ENCODE results near the gene PDE3A.
"Not testable (repeated sequence)": the region's sequence is repeated elsewhere in the genome, so short reads cannot be mapped to it uniquely, and the experiment has no call there.

PDE3A gene

GRCh38 chr12:20601668-20602280 lies 233.4 kb downstream of the PDE3A start:
- peak; percentile 4 to 51 for DNase-seq (ENCODE audit: low read depth in 1 of 2, low spot score in 1 of 2)
- TF ChIP-seq JUND (IDR thresholded peaks at IDR 0.05; ENCODE audit: low read depth), result no peak
- in situ Hi-C loops (cut with HindIII; ENCODE audit: low pct_unique_long_range_greater_than_20kb, low sequenced_read_pairs), result no loop called here

GRCh38 chr12:20602641-20603391 lies 234.5 kb downstream of the PDE3A start:
- TF ChIP-seq JUND (IDR thresholded peaks at IDR 0.05; ENCODE audit: low read depth), result no peak
- no peak for DNase-seq (ENCODE audit: low read depth in 1 of 2, low spot score in 1 of 2)
- in situ Hi-C loops (cut with HindIII; ENCODE audit: low pct_unique_long_range_greater_than_20kb, low sequenced_read_pairs), result no loop called here

DNA sequence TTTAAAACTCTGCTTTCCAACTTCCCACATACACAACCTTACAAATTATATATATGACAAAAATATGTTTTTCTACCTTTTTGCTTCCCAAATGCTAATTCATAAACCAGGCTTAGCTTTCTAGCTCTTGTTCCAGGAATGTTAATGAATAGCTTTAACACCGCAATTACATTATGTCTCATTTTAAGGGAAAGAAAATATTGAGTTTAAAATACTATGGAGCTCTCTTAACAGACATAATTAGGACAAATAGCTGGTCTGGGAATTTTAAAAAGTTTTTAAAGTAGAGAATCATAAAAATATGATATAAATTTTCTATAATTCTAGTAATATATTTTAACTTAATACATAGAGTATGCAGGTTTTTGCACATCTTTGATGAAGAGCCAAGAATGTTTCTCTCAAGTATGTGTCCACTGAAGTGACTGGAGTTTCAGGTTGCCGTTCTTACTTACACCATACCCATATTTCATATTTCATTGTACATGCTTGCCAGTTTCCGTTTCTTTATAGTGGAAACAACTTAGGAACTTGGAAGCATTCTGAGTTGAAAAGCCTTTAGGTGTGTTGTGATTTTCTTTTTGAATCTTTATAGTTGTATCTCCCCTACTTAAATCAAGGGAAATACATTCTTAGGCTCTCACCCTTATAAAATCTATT lies 236.2 kb downstream of the PDE3A start:
- TF ChIP-seq JUND (IDR thresholded peaks at IDR 0.05; ENCODE audit: low read depth), result no peak
- in situ Hi-C loops (cut with HindIII; ENCODE audit: low pct_unique_long_range_greater_than_20kb, low sequenced_read_pairs), result no loop called here
- DNase-seq (ENCODE audit: low read depth in 1 of 2, low spot score in 1 of 2), result no peak

- in situ Hi-C loops (cut with HindIII; ENCODE audit: low pct_unique_long_range_greater_than_20kb, low sequenced_read_pairs); DNase-seq (ENCODE audit: low read depth in 1 of 2, low spot score in 1 of 2): not testable (repeated sequence)
Measured at GRCh38 chr12:20615020-20615419, 246.7 kb downstream of the PDE3A start.

GRCh38 chr12:20616093-20616492 lies 247.8 kb downstream of the PDE3A start:
- no peak for TF ChIP-seq JUND (IDR thresholded peaks at IDR 0.05; ENCODE audit: low read depth)
- in situ Hi-C loops (cut with HindIII; ENCODE audit: low pct_unique_long_range_greater_than_20kb, low sequenced_read_pairs), result no loop called here
- DNase-seq (ENCODE audit: low read depth in 1 of 2, low spot score in 1 of 2), result no peak

GRCh38 chr12:20620261-20620660 lies 251.9 kb downstream of the PDE3A start:
- TF ChIP-seq JUND (IDR thresholded peaks at IDR 0.05; ENCODE audit: low read depth), result no peak
- in situ Hi-C loops (cut with HindIII; ENCODE audit: low pct_unique_long_range_greater_than_20kb, low sequenced_read_pairs), result no loop called here
- no peak for DNase-seq (ENCODE audit: low read depth in 1 of 2, low spot score in 1 of 2)

DNA sequence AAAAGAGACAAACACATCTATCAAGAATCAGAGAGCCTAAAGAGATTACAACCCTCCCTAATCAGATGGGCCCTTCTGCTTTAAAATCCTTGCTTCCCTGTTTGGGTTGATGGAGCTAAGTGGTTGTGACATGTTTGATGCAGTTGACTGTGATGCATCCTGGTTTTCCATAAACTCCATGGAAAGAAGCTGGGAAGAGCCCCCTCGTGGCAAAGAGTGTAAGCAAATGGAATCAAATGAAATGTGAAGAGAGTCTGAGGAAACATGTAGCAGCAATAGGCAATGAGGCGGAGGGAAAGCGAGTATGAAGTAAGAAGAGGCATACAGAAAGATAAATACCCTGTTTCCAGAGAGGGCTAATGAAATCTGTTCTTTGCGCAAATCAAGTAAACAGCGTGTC lies 256.4 kb downstream of the PDE3A start:
- in situ Hi-C loops (cut with HindIII; ENCODE audit: low pct_unique_long_range_greater_than_20kb, low sequenced_read_pairs), result no loop called here
- TF ChIP-seq JUND (IDR thresholded peaks at IDR 0.05; ENCODE audit: low read depth), result no peak
- DNase-seq (ENCODE audit: low read depth in 1 of 2, low spot score in 1 of 2), result peak in 1 of 2 experiments; percentile 53

DNA sequence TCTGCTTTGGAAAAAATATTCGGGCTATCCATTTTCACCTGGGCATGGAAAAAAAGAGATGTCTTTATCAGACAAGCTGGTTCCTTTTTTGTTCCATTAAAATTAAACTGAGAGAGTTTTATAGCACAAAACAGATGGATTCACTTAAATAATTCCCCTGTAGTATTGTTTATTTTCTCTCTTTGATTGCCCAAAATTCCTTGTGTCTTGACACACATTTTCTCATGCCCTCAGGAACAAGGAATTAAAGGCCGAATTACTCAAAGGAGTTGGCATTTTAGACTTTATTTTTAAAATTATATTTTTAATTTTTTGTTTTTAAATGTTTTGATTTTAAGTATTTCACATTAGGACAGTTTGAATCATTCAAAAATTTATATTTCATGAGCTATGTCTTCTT lies 257.2 kb downstream of the PDE3A start:
- in situ Hi-C loops (cut with HindIII; ENCODE audit: low pct_unique_long_range_greater_than_20kb, low sequenced_read_pairs), result no loop called here

GRCh38 chr12:20627001-20627588 lies 258.8 kb downstream of the PDE3A start:
- in situ Hi-C loops (cut with HindIII; ENCODE audit: low pct_unique_long_range_greater_than_20kb, low sequenced_read_pairs), result no loop called here
- DNase-seq (ENCODE audit: low read depth in 1 of 2, low spot score in 1 of 2), result no peak

More for the DNA sequence above, 257.2 kb downstream of the PDE3A start:
- no peak for DNase-seq (ENCODE audit: low read depth in 1 of 2, low spot score in 1 of 2)
- TF ChIP-seq JUND (IDR thresholded peaks at IDR 0.05; ENCODE audit: low read depth), result no peak

DNA sequence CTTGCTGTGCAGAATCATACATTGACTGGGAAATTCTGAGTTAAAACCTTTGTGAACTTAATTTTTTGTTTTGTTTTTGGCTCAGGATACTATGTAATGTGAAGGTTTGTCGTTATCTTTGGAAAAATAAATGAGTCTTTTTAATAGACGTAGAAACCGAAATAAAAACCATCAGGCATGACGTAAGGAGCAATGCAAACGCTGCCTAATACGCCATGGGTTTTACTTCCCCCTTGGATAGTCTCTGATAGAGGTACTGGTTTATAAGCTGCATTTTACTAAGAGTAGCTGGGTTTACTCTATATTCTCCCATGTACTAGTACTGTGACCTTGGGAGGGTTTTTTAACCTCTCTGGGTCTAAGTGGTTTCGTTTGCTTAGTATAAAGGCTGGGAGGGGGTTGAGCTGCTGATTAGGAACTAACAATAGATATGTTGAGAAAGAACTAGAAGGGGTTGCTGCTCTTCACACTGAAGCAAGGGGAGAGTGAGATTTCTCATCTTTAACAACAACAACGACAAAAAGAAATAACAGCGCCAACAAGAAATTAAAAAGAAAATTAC lies 260.0 kb downstream of the PDE3A start:
- DNase-seq (ENCODE audit: low read depth in 1 of 2, low spot score in 1 of 2), result no peak
- TF ChIP-seq JUND (IDR thresholded peaks at IDR 0.05; ENCODE audit: low read depth), result no peak
- in situ Hi-C loops (cut with HindIII; ENCODE audit: low pct_unique_long_range_greater_than_20kb, low sequenced_read_pairs), result no loop called here

More at GRCh38 chr12:20627001-20627588, 258.8 kb downstream of the PDE3A start:
- no peak for TF ChIP-seq JUND (IDR thresholded peaks at IDR 0.05; ENCODE audit: low read depth)

GRCh38 chr12:20628999-20629398 lies 260.7 kb downstream of the PDE3A start:
- no peak for TF ChIP-seq JUND (IDR thresholded peaks at IDR 0.05; ENCODE audit: low read depth)
- in situ Hi-C loops (cut with HindIII; ENCODE audit: low pct_unique_long_range_greater_than_20kb, low sequenced_read_pairs), result no loop called here
- DNase-seq (ENCODE audit: low read depth in 1 of 2, low spot score in 1 of 2), result no peak

DNA sequence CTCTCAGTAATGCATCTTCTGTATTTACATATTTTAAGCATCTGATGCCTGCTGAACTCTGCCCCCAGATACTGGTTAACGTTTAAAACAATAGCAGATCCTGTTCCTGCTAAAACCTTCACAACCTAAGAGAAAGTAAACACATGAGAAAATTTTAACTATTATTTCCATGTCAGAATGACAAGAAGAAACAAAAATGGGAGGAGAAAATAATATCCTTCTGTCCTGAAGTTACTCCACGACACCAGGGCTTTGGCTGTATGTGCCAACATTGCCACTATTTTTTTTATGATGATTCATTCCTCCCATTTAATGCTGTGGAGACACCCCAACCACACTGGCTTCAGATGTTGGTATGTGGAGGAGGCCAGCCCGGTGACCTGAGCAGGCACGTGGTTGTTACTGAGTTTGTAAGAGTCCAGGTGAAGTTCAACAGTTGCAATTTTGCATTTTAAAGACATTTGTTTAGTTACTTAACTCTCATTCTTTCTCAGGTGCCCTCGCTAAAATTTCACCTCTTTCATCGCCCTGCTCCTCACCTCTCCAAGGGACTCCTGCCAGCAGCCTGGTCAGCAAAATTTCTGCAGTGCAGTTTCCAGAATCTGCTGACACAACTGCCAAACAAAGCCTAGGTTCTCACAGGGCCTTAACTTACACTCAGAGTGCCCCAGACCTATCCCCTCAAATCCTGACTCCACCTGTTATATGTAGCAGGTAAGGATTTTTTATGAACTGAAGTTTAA lies 261.2 kb downstream of the PDE3A start:
- DNase-seq (ENCODE audit: low read depth in 1 of 2, low spot score in 1 of 2), result no peak
- in situ Hi-C loops (cut with HindIII; ENCODE audit: low pct_unique_long_range_greater_than_20kb, low sequenced_read_pairs), result no loop called here
- TF ChIP-seq JUND (IDR thresholded peaks at IDR 0.05; ENCODE audit: low read depth), result no peak

All from T47D (cell line).